Glutamatergic neuron (in vitro differentiated cells): ENCODE data around the gene NRDE2. TPM values are rescaled to one million over a fixed set of nuclear protein-coding genes. Genes with fewer than 3 reads are reported as not detected.

Source experiments
- DNase-seq: peaks from one replicate; pipeline ENCODE4 v3.0.0; 2022
- H3K27ac Mint-ChIP-seq: one replicate; pipeline ENCODE4 v1.8.0; 2020; ENCODE audit warnings: mild to moderate bottlenecking, mixed read lengths, inconsistent platforms; ENCODE audit not compliant: unreplicated experiment
- H3K27me3 Mint-ChIP-seq: one replicate; pipeline ENCODE4 v1.8.0; 2020; ENCODE audit warnings: mild to moderate bottlenecking, moderate library complexity, mixed read lengths, inconsistent platforms; ENCODE audit not compliant: unreplicated experiment
- H3K36me3 Mint-ChIP-seq: one replicate; pipeline ENCODE4 v1.8.0; 2020; ENCODE audit warnings: mild to moderate bottlenecking, mixed read lengths, inconsistent platforms; ENCODE audit not compliant: unreplicated experiment
- H3K4me1 Mint-ChIP-seq: one replicate; pipeline ENCODE4 v1.8.0; 2020; ENCODE audit warnings: mild to moderate bottlenecking, low read depth, mixed read lengths, inconsistent platforms; ENCODE audit not compliant: unreplicated experiment
- H3K4me3 Mint-ChIP-seq: one replicate; pipeline ENCODE4 v1.8.0; 2020; ENCODE audit warnings: mild to moderate bottlenecking, mixed read lengths, inconsistent platforms; ENCODE audit not compliant: unreplicated experiment
- H3K9me3 Mint-ChIP-seq: one replicate; pipeline ENCODE4 v1.8.0; 2020; ENCODE audit warnings: mild to moderate bottlenecking, moderate library complexity, mixed read lengths, inconsistent platforms; ENCODE audit not compliant: unreplicated experiment
- CTCF ChIP-seq: fragments of 200-600 bp; sonication (generic); IDR thresholded peaks from one replicate; pipeline ENCODE4 v1.5.0; 2021; ENCODE audit not compliant: partially characterized antibody, unreplicated experiment
- total RNA-seq: library from RNA; stranded (reverse); fragmentation: NEBNext Ultra II Directional; extraction: Animal tissue kit (Norgen Biotek cat#: 25700); gene quantifications from one replicate; pipeline ENCODE4 v1.2.1, GENCODE V29; 2021; ENCODE audit not compliant: unreplicated experiment

Gene NRDE2
- total RNA-seq, 1 donor from 2014 or later = 22.4 TPM

GRCh38 chr14:90318016-90318415, 13.7 kb downstream of the NRDE2 start:
- H3K27ac Mint-ChIP-seq = no peak overlapping the region
- TF ChIP-seq CTCF = no peak

DNA sequence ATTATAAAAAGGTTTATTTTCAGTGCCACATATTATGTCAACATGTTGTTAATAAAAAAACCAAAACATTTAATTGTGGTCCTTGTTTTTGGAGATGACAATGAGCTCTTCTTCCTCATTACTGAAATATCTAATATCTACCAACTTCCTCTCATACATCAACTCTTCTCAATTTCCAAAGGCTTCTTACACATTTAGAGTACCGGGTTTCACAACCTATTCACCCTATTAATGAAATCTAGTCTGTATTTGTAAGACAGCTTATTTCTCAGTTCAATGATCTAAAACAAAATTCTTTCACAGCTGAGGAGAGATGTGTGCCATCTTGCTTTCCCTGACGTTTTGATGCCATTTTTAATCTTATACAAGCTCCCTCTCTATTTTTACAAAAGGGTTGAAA, 14.5 kb downstream of the NRDE2 start:
- Mint-ChIP-seq H3K36me3 (peaks cover 7% of the 10 kb centered on the region), H3K4me1 (peaks cover 2% of the 10 kb centered on the region), H3K27me3 (no peaks in the 10 kb centered on the region), H3K27ac (no peak overlapping the region), H3K9me3 (peaks cover under 1% of the 10 kb centered on the region), H3K4me3 (no peak overlapping the region)
- no peak for TF ChIP-seq CTCF
- DNase-seq = no peak

More at GRCh38 chr14:90318016-90318415, 13.7 kb downstream of the NRDE2 start:
- Mint-ChIP-seq H3K27me3 (no peaks in the 10 kb centered on the region), H3K9me3 (peaks cover 2% of the 10 kb centered on the region), H3K36me3 (peaks cover 7% of the 10 kb centered on the region), H3K4me3 (no peak overlapping the region), H3K4me1 (peaks cover 2% of the 10 kb centered on the region)
- DNase-seq = no peak

DNA sequence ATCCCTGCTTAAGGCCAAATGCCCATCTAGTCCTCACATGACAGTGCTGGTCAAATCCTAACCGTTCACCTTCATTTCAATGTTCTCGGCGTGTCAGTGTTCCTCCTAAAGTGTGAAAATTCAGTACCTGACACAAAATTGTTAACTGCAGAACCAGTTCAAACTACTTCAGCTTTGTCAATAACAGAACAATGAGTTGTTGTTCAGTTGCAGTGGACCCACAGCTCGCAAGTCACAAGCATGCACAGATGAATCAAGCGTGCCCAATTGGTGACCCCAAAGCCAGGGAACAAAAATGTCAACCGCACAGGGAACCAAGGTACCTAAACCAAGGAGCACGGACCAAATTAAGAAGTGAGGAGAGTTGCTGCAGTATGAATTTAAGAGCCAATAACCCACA, 23.2 kb downstream of the NRDE2 start:
- Mint-ChIP-seq H3K27ac (no peak overlapping the region), H3K36me3 (no peaks in the 10 kb centered on the region), H3K4me3 (no peak overlapping the region), H3K27me3 (peaks cover 1% of the 10 kb centered on the region), H3K9me3 (no peaks in the 10 kb centered on the region), H3K4me1 (no peaks in the 10 kb centered on the region)
- DNase-seq = no peak
- no peak for TF ChIP-seq CTCF

DNA sequence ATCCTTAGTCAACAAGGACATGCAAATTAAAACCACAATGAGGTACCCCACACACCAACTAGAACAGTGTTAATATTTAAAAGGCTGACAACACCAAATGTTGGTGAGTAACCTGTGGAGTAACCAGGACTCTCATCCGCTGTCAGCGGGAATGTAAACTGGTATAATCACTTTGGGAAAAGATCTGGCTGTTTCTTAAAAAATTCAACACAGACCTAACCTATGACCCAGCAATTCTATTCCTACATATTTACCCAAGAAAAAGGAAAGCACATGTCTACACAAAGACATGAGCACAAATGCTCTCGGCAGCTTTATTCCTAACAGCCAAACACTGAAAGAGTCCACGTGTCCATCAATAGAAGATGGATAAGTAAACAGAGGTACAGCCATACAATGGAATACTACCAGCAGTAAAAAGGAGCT, 26.6 kb downstream of the NRDE2 start:
- no peak for TF ChIP-seq CTCF
- DNase-seq = no peak
- peaks cover 7% of the 10 kb centered on the region for H3K4me1 Mint-ChIP-seq
- no peak overlapping the region for H3K27ac Mint-ChIP-seq
- no peak overlapping the region for H3K4me3 Mint-ChIP-seq
- H3K36me3 Mint-ChIP-seq = no peaks in the 10 kb centered on the region
- H3K9me3 Mint-ChIP-seq = peaks cover 4% of the 10 kb centered on the region
- H3K27me3 Mint-ChIP-seq = no peaks in the 10 kb centered on the region

GRCh38 chr14:90304502-90304901, 27.2 kb downstream of the NRDE2 start:
- Mint-ChIP-seq H3K27ac (no peak overlapping the region), H3K4me3 (no peak overlapping the region), H3K9me3 (peaks cover 4% of the 10 kb centered on the region), H3K27me3 (no peaks in the 10 kb centered on the region), H3K4me1 (peaks cover 7% of the 10 kb centered on the region), H3K36me3 (no peaks in the 10 kb centered on the region)
- TF ChIP-seq CTCF = no peak
- no peak for DNase-seq
